ENCODE data around the gene P3H3. TPM values are rescaled to one million over a fixed set of nuclear protein-coding genes. Genes with fewer than 3 reads are reported as not detected.

P3H3 gene
- total RNA-seq, 4 donors from 2014 or later = 2.6 to 6.6 (median 4.4) TPM

- DNase-seq = no peak
- Histone ChIP-seq H3K4me3 (no peak overlapping the region), H3K27me3 (peaks cover 0 to 3% (median 0%) of the 10 kb centered on the region in 4 donors), H3K4me1 (peaks cover 9 to 21% (median 11%) of the 10 kb centered on the region in 3 donors), H3K36me3 (no peaks in the 10 kb centered on the region), H3K9me3 (no peaks in the 10 kb centered on the region), H3K27ac (no peak overlapping the region)
- WGBS, 2 donors = 58 to 70% methylated on average over 3 to 6 of the region's 6 CpGs
- intact Hi-C loops (cut with DNase I) = no loop called here
- TF ChIP-seq CTCF (IDR thresholded peaks at IDR 0.05) (no peak), POLR2A (IDR thresholded peaks at IDR 0.05) (no peak)
These were observed 46.1 kb upstream of the P3H3 start for GRCh38 chr12:6782119-6782518.

- WGBS, 2 donors = 93 to 97% methylated on average over 2 to 4 of the region's 10 CpGs
- DNase-seq = no peak
- Histone ChIP-seq H3K27ac (no peak overlapping the region), H3K9me3 (no peaks in the 10 kb centered on the region), H3K27me3 (peaks cover 0 to under 1% (median 0%) of the 10 kb centered on the region in 4 donors), H3K36me3 (no peaks in the 10 kb centered on the region), H3K4me3 (no peak overlapping the region), H3K4me1 (peaks cover 7 to 18% (median 8%) of the 10 kb centered on the region in 3 donors)
- intact Hi-C loops (cut with DNase I) = no loop called here
- TF ChIP-seq CTCF (IDR thresholded peaks at IDR 0.05) = no peak
- no peak for TF ChIP-seq POLR2A (IDR thresholded peaks at IDR 0.05)
These were observed 45.2 kb upstream of the P3H3 start for GRCh38 chr12:6782850-6783566.

GRCh38 chr12:6783828-6784227 is 44.4 kb upstream of the P3H3 start:
- 81 to 93% methylated on average over 3 to 9 of the region's 9 CpGs for WGBS, 2 donors
- intact Hi-C loops (cut with DNase I) = no loop called here

GRCh38 chr12:6784296-6784695 is 43.9 kb upstream of the P3H3 start:
- intact Hi-C loops (cut with DNase I) = no loop called here
- Histone ChIP-seq H3K4me3 (no peak overlapping the region), H3K36me3 (no peaks in the 10 kb centered on the region), H3K27me3 (no peaks in the 10 kb centered on the region), H3K9me3 (no peaks in the 10 kb centered on the region), H3K4me1 (peaks cover 0 to 10% (median 0%) of the 10 kb centered on the region in 3 donors), H3K27ac (no peak overlapping the region)
- no peak for DNase-seq
- TF ChIP-seq POLR2A (IDR thresholded peaks at IDR 0.05) (no peak), CTCF (IDR thresholded peaks at IDR 0.05) (no peak)
- 41 to 56% methylated on average over 5 of the region's 5 CpGs for WGBS, 2 donors

More at GRCh38 chr12:6783828-6784227, 44.4 kb upstream of the P3H3 start:
- Histone ChIP-seq H3K9me3 (no peaks in the 10 kb centered on the region), H3K27me3 (no peaks in the 10 kb centered on the region), H3K27ac (no peak overlapping the region), H3K4me1 (peaks cover 0 to 10% (median 0%) of the 10 kb centered on the region in 3 donors), H3K36me3 (no peaks in the 10 kb centered on the region), H3K4me3 (no peak overlapping the region)
- no peak for TF ChIP-seq CTCF (IDR thresholded peaks at IDR 0.05)
- TF ChIP-seq POLR2A (IDR thresholded peaks at IDR 0.05) = no peak
- no peak for DNase-seq

GRCh38 chr12:6784761-6785160 is 43.4 kb upstream of the P3H3 start:
- Histone ChIP-seq H3K4me1 (peaks cover 0 to 8% (median 0%) of the 10 kb centered on the region in 3 donors), H3K27me3 (no peaks in the 10 kb centered on the region), H3K9me3 (no peaks in the 10 kb centered on the region), H3K4me3 (no peak overlapping the region), H3K36me3 (no peaks in the 10 kb centered on the region), H3K27ac (no peak overlapping the region)
- DNase-seq = no peak
- intact Hi-C loops (cut with DNase I) = no loop called here
- WGBS, 2 donors = 64 to 67% methylated on average over 5 of the region's 5 CpGs
- TF ChIP-seq POLR2A (IDR thresholded peaks at IDR 0.05) = no peak
- no peak for TF ChIP-seq CTCF (IDR thresholded peaks at IDR 0.05)

All from esophagus squamous epithelium (tissue), 5 donors.